Stimulated activated CD8-positive, alpha-beta memory T cell treated with anti-CD3 and anti-CD28 coated beads, Interleukin-2, amount 100 ng/mL, for 1 hour (primary cell): Measurements from ENCODE around the gene UGT1A4.
"Not testable (repeated sequence)": the region's sequence is repeated elsewhere in the genome, so short reads cannot be mapped to it uniquely, and the experiment has no call there.

Experiments used
- DNase-seq, 2 donors: peaks; one replicate each; pipeline ENCODE4 v3.0.0-alpha.2; 2020; ENCODE audit warnings: low read depth in 2 of 2

The UGT1A4 gene

DNA sequence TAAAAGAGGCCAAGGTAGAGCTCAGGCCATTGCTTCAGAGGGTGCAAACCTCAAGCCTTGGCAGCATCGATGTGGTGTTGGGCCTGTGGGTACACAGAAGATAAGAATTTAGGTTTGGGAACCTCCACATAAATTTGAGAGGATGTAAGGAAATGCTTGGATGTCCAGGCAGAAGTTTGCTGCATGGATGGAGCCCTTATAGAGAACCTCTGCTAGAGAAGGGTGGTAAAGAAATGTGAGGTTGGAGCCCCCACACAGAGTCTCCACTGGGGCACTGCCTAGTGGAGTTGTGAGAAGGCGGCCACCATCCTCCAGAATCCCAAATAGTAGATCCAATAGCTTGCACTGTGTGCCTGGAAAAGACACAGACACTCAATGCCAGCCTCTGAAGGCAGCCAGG is 32.2 kb downstream of the UGT1A4 start:
- DNase-seq: not testable (repeated sequence)

DNA sequence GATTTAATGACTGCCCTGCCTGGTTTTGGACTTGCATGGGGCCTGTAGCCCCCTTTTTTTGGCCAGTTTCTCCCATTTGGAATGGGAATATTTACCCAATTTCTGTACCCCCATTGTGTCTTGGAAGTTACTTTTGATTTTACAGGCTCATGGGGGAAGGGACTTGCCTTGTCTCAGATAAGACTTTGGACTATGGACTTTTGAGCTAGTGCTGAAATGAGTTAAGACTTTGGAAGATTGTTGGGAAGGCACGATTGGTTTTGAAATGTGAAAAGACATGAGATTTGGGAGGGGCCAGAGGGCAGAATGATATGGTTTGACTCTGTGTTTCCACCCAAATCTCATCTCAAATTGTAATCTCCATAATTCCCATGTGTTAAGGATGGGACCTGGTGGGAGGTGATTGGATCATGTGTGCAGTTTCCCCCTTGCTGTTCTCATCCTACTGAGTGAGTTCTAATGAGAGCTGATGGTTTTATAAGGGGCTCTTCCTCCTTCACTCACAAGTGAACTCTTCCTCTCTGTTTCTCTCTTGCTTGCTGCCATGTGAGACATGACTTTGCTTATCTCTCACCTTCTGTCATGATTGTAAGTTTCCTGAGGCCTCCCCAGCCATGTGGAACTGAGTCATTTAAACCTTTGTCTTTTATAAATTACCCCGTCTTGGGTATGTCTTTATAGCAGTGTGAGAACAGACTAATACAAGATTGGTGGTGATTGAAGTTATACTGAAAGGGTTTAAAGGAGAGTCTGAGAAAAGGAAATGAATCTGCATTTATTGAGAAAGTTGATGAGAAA is 32.9 kb downstream of the UGT1A4 start:
- not testable (repeated sequence) for DNase-seq

DNA sequence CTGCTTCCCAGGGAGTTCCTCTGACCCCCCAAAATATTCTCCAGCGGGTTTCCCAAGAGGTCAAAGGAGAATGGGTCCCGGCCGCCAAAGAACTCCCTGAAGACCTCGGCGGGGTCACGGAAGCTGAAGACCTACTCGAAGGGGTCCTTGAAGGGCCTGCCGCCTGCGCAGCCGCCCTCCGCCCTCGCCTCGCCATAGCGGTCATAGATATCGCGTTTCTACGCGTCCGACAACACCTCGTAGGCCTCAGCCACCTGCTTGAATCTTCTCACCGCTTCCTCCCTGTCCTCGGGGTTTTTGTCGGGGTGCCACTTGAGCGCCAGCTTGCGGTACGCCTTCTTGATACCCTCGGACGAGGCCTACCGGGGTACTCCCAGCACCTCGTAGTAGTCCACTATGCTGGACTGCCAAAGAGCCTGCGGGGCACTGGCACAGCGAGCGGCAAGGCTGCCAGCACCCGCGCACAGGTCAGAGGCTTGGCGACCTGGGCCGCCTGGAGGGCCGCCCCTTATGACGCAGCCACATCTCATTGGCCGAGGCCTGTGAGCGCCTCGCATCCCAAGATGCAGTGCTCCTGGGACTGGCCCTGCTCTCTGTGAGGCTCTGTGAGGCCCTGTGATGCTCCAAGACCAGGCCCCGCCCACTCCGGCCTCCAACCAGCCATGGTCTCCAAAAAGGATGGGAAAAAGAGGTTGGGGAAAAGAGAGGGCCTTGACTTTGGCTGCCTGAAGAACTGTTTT is 36.5 kb downstream of the UGT1A4 start:
- no peak for DNase-seq

DNA sequence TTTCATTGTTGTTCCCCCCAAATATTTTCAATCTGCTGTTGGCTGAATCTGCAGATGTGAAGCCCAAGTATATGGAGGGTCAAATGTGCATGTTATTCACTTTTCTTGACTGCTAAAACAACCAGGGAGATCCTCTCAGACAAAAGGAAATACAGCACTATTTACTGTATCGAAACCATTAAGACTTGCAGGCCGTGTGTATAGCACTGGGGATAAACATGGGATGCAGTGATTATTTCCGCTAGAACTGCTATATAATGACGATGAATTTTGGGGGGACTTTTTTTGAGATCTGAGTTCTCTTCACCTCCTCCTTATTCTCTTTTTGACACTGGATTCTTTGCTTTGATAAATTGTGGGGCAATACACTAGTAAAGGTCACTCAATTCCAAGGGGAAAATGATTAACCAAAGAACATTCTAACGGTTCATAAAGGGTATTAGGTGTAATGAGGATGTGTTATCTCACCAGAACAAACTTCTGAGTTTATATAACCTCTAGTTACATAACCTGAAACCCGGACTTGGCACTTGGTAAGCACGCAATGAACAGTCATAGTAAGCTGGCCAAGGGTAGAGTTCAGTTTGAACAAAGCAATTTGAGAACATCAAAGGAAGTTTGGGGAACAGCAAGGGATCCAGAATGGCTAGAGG is 38.0 kb downstream of the UGT1A4 start:
- no peak for DNase-seq

DNA sequence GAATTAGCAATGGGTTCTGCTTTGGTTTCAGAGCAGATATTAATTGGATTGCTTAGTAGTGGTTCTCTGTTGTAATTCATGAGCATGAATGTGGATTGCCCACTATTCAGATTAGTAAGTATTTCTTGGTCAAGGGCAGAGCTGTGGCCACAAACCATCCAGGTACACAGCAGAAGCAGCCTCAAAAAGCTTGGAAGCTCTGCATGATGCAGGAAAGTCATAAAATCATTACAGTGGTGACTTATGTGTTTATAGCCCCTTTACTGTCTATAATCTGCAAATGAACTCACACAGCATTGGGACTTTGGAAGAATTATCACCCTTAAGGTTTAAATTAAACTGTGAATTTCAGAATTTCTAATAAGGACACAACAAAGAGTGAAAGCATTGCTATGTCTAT is 39.6 kb downstream of the UGT1A4 start:
- DNase-seq: no peak

DNA sequence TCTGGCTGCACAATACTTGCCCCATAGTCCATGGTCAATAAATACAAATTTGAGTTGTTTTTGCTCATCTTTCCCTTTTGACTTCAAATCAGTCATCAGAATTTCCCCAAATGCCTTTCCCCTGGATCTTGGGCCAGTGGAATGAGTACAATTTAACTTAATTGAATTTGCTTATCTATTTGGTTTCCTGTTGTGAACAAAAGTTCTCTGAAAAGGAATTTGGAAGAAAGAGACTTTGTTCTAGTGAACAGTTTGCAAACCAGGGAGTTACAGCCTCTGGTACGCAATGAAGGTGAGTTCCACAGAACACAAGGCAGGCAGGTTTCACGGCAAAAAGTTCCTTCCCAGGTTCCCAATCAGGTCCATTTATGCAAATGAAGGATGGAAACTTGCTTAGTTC is 40.3 kb downstream of the UGT1A4 start:
- DNase-seq: no peak

DNA sequence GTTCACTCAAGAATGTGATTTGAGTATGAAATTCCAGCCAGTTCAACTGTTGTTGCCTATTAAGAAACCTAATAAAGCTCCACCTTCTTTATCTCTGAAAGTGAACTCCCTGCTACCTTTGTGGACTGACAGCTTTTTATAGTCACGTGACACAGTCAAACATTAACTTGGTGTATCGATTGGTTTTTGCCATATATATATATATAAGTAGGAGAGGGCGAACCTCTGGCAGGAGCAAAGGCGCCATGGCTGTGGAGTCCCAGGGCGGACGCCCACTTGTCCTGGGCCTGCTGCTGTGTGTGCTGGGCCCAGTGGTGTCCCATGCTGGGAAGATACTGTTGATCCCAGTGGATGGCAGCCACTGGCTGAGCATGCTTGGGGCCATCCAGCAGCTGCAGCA is 41.5 kb downstream of the UGT1A4 start, which contains the start of gene UGT1A1:
Gene UGT1A1, plus strand, starts transcription at position 228 of the 400 bp plus-strand sequence. Its CDS starts 18 bp downstream, at position 246.
- DNase-seq: no peak

DNA sequence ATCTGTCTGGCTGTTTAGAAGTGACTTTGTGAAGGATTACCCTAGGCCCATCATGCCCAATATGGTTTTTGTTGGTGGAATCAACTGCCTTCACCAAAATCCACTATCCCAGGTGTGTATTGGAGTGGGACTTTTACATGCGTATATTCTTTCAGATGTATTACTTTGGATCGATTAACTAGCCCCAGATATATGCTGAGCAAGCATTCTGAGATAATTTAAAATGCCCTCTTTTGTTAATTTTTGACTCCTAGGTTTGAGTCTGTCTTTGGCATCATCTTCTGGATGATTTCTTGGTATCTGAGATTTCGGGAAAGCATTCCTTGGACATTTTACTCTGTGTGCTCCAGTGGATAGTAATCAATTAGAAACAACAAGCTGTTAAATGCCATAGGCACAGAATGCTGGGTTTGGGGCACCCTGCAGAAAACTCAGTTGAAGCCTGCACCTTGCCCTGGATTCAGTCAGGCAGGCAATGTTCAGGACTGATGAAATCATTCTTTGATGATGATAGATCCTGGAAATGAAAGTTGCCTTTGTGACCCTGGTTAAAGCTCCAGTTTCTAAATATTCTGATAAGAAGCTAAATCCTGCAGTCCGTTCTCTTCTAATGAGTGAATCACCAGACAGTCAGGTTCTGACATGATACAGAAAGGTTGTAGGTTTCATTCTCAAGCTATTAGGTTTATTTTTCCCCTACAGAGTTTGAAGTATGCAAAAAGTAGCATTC is 42.7 kb downstream of the UGT1A4 start:
- no peak for DNase-seq

DNA sequence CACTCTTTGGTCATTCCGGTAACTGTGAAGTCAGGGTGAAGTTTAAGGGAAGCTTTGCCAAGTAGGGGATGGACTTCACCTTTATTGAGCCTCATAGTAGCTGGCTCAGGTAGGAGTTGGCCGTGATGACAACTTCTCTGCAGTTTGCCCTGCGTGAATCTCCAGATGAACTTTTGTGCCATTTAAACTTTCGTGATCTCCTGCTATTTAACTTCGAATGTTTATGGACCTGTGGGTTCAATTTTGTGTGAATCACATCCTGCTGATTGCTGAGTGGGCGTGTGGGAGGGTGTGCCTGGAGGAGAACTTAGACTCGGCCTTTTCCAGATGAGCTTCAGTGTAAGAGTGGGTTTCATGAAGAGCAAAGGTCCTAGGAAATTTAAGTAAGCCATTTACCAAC is 45.7 kb downstream of the UGT1A4 start:
- no peak for DNase-seq

DNA sequence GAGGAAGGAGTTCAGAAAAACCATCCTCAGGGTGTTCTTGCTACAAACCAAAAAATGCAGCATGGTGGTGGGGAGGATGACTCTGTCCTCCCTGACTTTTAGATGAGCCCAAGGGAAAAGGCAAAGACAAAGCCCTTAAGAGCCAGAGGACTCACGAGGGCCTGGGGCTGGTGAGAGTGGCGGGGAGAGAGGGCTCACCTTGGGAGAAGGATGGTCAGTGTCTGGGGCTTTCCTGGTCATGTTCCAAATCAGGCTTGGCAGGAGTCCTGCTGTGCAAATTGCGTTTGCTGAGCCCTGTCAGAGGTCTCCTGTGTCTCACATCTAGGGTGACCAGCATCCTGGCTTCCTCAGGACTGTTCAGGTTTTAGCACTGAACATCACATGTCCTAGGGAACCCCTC is 46.2 kb downstream of the UGT1A4 start:
- no peak for DNase-seq

DNA sequence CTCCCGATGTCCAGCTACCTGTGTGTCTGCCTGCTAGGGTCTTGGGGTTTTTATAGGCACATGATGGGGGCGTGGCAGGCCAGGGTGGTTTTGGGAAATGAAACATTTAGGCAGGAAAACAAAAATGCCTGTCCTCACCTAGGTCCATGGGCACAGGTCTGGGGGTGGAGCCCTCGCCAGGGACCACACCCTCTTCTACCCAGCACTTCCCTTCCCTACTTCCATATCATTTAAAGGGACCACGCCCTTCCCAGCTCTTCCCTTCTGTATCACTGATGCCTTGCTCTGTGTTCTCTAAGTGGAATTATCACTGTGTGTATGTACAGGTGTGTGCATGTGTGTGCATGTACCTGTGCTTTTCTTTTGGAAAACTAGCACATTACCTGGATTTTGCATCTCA is 47.9 kb downstream of the UGT1A4 start:
- no peak for DNase-seq

DNA sequence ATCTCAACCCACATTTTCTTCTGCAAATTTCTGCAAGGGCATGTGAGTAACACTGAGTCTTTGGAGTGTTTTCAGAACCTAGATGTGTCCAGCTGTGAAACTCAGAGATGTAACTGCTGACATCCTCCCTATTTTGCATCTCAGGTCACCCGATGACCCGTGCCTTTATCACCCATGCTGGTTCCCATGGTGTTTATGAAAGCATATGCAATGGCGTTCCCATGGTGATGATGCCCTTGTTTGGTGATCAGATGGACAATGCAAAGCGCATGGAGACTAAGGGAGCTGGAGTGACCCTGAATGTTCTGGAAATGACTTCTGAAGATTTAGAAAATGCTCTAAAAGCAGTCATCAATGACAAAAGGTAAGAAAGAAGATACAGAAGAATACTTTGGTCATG is 49.5 kb downstream of the UGT1A4 start:
- DNase-seq: no peak

DNA sequence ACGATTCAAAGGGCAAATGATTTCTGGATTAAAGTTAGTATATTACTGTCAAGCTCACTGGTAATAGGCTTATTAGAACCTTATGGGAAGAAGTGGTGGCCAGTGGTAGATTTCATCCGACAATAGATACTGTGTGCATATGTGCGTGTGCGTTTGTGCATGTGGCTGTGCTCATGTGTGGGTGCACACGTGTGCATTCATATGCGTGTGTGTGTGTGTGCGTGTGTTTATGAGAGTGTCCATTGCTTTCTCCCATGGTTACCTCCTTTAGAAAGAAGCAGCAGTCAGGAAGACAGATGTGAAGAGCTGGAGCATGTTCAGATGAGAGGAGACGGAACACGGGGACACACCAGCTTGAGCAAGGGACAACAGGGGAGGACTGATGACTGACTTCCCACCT is 50.7 kb downstream of the UGT1A4 start:
- no peak for DNase-seq

DNA sequence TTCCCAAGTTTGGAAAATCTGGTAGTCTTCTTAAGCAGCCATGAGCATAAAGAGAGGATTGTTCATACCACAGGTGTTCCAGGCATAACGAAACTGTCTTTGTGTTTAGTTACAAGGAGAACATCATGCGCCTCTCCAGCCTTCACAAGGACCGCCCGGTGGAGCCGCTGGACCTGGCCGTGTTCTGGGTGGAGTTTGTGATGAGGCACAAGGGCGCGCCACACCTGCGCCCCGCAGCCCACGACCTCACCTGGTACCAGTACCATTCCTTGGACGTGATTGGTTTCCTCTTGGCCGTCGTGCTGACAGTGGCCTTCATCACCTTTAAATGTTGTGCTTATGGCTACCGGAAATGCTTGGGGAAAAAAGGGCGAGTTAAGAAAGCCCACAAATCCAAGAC is 53.6 kb downstream of the UGT1A4 start:
- DNase-seq: no peak

DNA sequence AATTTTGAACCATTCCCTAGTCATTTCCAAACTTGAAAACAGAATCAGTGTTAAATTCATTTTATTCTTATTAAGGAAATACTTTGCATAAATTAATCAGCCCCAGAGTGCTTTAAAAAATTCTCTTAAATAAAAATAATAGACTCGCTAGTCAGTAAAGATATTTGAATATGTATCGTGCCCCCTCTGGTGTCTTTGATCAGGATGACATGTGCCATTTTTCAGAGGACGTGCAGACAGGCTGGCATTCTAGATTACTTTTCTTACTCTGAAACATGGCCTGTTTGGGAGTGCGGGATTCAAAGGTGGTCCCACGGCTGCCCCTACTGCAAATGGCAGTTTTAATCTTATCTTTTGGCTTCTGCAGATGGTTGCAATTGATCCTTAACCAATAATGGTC is 54.0 kb downstream of the UGT1A4 start:
- no peak for DNase-seq

DNA sequence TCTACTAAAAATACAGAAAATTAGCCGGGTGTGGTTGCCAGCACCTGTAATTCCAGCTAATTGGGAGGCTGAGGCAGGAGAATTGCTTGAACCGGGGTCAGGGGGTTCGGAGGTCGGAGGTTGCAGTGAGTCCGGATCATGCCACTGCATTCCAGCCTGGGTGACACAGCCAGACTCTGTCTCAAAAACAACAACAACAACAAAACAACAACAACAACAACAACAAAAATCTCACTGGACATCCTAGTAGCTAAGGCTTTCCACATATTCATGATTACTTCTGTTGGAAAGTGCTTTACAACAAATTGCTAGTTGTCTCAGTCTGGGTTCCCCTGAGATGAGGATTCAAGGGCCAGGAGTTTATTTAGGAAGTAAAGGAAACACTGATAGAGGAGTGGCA is 55.3 kb downstream of the UGT1A4 start:
- DNase-seq: no peak

DNA sequence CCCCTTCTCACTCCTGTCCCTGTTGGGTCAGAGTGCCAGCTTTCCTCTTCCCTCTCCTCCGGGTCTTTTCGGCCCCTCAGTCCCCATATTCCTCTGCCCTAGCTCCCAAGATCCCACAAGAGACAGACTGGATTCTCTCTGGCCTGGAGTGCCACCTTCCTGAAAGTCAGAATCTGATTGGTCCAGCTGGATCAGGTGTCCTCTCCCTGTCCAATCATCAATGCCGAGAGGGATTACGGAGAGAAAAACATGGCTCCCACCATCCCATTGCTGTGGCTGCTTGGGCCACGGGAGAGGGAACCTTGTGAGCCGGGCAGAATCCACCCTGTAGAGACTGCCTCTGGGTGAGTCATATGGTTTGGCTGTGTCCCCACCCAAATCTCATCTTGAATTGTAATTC is 56.9 kb downstream of the UGT1A4 start:
- no peak for DNase-seq

DNA sequence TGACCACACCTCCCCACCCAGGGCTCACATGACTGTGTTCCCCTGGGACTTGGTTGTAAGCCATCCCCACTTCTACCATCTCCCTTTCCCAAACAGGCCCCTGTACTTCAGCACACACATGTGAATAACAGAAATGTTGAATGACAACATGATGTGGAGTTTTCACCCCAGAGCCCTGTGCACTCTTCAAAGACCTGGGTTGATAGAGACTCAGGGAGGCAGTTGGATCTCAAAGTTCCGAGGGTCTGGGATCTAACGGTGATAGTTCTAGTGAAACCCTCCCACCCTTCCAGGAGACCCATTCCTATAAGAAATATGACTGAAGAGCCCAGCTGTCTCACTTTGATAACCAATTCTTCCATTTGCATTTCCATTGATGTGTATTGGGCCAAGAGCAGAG is 59.5 kb downstream of the UGT1A4 start, which contains the start of gene MROH2A:
Gene MROH2A, plus strand, starts transcription at position 301 of the 400 bp plus-strand sequence. CDS start 1,029 bp downstream, outside the sequence.
- no peak for DNase-seq

DNA sequence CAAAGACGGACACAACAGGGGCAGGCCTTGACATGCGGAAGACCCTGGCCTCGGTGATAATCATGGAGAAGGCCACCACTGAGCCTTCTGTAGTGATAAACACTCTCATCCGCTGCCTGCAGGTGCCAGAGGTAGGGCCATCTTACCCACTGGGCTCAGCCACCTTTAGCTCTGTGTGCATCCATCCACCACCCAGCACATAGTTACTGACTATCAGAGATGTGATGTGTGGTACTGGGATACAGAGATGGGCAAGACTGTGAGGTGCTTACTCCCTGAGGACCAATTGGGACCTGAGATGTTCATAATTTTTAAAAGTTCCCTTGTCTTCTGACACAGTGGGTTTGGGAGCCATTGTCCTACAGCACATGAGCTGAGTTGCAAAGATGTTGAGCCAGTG is 61.2 kb downstream of the UGT1A4 start:
- DNase-seq: no peak

DNA sequence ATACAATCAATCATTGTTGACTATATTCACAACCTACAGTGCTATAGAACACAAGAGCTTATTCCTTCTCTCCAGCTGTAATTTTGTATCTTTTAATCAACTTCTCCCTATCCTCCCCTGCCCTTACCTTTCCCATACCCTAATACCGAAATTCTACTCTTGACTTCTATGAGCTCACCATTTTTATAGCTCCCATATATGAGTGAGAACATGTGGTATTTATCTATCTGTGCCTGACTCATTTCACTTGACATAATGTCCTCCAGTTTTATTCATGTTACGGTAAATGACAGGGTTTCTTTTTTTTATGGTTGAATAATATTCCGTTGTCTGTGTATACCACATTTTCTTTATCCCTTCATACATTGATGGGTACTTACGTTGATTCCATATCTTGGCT is 62.2 kb downstream of the UGT1A4 start:
- DNase-seq: no peak

DNA sequence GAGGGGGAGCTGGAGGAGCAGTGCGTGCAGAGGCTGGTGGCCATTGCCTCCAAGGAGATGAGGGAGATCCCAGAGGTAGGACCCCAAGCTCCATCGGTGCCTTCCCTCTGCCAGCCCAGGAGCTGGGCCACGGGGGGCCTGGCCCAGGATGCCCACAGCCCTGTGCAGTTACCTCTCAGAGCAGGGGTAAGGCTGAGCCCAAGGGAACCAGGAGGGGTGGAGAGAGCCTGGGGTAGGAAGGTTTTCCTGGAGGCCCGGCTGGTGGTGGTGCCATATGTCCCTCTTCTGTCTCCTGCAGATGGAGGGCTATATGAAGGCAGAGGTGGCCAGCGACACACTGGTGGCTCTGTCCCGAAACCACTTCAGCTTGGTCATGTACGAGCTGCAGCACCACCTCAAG is 71.0 kb downstream of the UGT1A4 start:
- DNase-seq: no peak
